PC-9 (cell line): Measurements from ENCODE around the gene ARHGAP22.

Experiments
- EZH2 ChIP-seq: fragments of 200-600 bp; sonication (generic); IDR thresholded peaks from 2 replicates; pipeline ENCODE4 v1.8.0; 2017; ENCODE audit warnings: antibody characterized with exemption, low read depth
- TF ChIP-seq, protein P1 (sequence below): fragments of 200-600 bp; sonication (generic); conservative IDR thresholded peaks from 2 replicates; pipeline ENCODE4 v1.6.1; 2017; ENCODE audit warnings: mixed run types, antibody characterized with exemption, mild to moderate bottlenecking, moderate library complexity

DNA sequence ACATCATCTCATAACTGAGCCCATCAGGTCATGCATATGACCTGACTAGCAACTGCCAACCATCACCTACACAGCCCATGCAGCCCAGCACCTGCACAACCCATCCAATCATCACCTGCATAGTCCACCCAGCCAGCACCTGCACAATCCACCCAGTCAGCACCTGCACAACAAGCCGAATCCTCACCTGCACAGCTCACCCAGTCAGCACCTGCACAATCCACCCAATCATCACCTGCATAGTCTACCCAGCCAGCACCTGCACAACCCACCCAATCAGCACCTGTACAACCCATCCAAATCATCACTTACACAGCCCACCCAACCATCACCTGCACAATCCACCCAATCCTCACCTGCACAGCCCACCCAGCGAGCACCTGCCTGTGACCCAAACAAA, 46.4 kb upstream of the ARHGAP22 start:
- TF ChIP-seq, protein P1, sequence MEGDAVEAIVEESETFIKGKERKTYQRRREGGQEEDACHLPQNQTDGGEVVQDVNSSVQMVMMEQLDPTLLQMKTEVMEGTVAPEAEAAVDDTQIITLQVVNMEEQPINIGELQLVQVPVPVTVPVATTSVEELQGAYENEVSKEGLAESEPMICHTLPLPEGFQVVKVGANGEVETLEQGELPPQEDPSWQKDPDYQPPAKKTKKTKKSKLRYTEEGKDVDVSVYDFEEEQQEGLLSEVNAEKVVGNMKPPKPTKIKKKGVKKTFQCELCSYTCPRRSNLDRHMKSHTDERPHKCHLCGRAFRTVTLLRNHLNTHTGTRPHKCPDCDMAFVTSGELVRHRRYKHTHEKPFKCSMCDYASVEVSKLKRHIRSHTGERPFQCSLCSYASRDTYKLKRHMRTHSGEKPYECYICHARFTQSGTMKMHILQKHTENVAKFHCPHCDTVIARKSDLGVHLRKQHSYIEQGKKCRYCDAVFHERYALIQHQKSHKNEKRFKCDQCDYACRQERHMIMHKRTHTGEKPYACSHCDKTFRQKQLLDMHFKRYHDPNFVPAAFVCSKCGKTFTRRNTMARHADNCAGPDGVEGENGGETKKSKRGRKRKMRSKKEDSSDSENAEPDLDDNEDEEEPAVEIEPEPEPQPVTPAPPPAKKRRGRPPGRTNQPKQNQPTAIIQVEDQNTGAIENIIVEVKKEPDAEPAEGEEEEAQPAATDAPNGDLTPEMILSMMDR, result no peak
- TF ChIP-seq EZH2, result no peak
